RWPE1 (cell line): ENCODE measurements around the gene SDK2.

Source experiments
- CTCF ChIA-PET: fragments of 350-600 bp; sonication (Branson Sonifier 250); formaldehyde crosslinking; extraction: SDS; loops from one replicate; lab custom pipeline; 2021; lab: Yijun Ruan, JAX
- POLR2A ChIA-PET: fragments of 400-600 bp; formaldehyde crosslinking; extraction: SDS; loops from one replicate; lab custom pipeline; 2020; ENCODE audit warnings: antibody characterized with exemption; ENCODE audit not compliant: low non-redundant PET; lab: Yijun Ruan, JAX
- DNase-seq: peaks from one replicate; pipeline ENCODE4 v3.0.0; 2012; ENCODE audit warnings: low spot score
- H3K27ac ChIP-seq: fragments of 450-650 bp; 2 replicates; pipeline ENCODE4 v1.5.1; 2017
- TF ChIP-seq, protein P1 (sequence below): fragments of 450-650 bp; conservative IDR thresholded peaks from 2 replicates; pipeline ENCODE4 v1.5.1; 2017; ENCODE audit warnings: low read depth, mild to moderate bottlenecking

Gene SDK2

DNA sequence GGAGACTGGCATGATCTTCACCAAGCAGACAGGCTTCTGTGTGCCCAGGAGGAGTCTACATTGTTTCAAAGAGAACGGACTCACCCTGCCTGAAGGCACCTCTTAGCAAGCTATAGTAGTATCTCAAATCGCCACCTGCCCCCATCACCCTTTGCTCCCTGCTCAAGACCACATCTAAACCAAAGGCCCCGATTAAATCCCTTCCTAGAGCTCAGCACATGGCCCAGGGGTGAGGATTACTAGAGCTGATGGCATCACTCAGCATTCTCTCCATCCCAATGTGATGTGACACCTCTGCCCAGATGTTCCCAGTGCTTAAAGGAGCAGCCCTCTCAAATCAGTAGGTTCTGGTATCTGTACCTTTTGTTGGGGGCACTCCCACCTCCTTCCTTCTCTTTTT lies 324.5 kb downstream of the SDK2 start:
- CTCF ChIA-PET: no interaction called here
- TF ChIP-seq, protein P1, sequence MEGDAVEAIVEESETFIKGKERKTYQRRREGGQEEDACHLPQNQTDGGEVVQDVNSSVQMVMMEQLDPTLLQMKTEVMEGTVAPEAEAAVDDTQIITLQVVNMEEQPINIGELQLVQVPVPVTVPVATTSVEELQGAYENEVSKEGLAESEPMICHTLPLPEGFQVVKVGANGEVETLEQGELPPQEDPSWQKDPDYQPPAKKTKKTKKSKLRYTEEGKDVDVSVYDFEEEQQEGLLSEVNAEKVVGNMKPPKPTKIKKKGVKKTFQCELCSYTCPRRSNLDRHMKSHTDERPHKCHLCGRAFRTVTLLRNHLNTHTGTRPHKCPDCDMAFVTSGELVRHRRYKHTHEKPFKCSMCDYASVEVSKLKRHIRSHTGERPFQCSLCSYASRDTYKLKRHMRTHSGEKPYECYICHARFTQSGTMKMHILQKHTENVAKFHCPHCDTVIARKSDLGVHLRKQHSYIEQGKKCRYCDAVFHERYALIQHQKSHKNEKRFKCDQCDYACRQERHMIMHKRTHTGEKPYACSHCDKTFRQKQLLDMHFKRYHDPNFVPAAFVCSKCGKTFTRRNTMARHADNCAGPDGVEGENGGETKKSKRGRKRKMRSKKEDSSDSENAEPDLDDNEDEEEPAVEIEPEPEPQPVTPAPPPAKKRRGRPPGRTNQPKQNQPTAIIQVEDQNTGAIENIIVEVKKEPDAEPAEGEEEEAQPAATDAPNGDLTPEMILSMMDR: no peak
- POLR2A ChIA-PET: no interaction called here
- no peak overlapping the region for H3K27ac ChIP-seq
- DNase-seq: no peak

DNA sequence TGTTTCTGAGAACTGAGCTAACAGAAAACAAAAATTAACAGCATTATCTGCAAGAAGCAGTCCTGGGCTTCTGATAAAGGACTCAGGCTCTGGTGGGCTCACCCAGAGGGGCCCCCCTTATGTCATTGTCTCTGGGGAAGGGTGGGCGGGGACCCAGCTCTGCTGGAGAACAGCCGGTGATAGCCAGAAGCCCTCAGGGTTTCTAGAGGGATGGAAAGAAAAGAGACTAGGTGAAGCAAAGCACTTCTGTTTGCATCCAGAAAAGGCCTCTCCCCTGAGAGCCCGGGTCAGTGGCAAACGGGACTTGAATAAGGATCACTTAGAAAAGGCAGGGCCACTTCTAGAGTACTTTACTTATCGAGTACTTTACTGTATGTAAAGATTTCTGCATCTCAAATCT lies 325.4 kb downstream of the SDK2 start:
- CTCF ChIA-PET: no interaction called here
- peak overlapping the region; percentile 84 for H3K27ac ChIP-seq
- no peak for DNase-seq
- TF ChIP-seq, protein P1: no peak
- POLR2A ChIA-PET: interaction anchor here (0.6 kb wide), 1 partner anchor 11 kb away, joined by 7 read pairs; no protein-coding TSS in a partner anchor

DNA sequence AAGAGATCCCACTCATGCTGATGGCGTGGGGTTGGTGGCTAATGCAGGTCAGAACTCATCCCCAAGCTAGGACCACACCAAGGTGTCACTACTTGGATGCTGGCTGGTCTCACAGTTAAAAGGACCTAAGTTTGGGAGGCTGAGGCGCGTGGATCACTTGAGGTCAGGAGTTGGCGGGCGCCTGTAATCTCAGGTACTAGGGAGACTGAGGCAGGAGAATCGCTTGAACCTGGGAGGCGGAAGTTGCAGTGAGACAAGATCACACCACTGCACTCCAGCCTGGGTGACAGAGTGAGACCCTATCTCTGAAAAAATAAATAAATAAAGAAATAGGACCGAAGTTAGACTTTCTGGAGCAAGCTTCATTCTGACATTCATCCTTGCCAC lies 325.8 kb downstream of the SDK2 start:
- H3K27ac ChIP-seq: peak overlapping the region; percentile 84
- ChIA-PET CTCF (no interaction called here), POLR2A (interaction anchor here (0.6 kb wide), 1 partner anchor 11 kb away, joined by 7 read pairs; no protein-coding TSS in a partner anchor)
- DNase-seq: no peak
- TF ChIP-seq, protein P1: no peak

DNA sequence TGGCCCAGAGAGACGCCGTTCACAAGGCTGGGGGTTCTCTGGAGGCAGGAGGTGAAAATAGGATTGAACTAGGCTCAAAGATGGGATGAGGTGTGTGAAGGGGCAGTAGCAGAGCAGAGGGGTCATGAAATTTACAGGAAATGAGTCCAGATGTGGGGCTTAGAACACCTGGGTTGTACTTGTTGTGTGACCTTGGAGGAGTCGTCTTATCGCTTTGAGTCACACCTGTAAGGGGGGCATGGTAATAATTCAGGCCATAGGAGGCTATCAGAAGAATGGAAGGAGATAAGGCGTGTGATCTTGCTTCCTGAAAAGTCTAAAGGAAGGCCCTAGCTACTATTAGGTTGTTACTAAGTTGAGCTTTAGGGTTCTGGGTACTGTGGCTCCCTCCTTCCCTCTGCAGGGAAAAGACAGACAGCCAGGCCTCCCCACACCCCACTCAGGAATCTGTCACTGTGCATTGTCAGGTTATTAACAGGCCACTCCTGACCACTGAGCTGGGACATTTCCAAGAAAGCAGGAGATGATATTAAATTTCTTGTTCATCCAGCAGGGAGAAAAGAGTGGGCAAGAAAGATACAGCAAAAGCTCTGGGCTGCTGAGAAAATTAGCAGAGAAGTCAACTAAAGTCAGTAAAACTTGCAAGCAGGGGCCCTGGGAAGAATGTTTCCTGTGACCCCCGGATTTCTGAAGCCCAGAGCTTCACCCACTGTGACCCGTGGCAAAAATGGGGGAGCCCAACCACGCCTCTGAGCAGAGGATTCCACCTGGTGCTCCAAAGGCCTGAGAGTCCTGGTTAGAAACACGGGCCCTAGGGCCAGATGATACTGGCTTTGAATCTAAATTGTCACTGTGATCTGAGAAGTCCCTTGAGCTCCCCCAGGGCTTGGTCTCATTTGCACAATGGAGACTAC lies 326.5 kb downstream of the SDK2 start:
- DNase-seq: no peak
- POLR2A ChIA-PET: interaction anchor here (0.6 kb wide), 1 partner anchor 10 kb away, joined by 7 read pairs; no protein-coding TSS in a partner anchor

DNA sequence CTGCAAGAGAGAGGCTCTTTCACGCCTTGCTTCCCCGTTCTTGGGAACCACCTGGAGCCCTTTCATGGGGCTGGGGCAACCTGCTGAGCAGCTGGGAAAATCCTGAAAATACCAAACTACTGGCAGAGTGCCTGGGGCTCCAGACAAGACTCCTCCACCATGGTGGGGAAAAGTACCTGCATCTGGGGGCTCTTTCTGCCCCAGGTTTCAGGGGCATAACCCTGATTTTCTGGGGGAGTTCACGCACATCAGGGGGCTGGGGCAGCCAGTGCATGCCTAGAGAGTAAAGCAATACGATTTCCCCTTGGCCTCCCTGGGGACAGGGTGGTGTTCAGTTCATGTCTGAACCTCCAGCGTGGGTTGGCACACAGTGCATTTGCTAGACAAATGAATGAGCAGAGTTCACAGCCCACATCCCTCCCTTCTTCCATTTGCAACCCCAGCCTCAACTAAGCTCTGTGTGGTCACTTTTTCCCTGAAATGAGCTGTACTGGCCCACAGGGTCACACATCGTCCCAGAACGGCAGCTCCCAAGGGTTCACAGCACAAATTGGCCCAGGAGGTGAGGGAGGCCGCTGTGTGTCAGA lies 327.2 kb downstream of the SDK2 start:
- TF ChIP-seq, protein P1: no peak
- H3K27ac ChIP-seq: peak overlapping the region; percentile 84
- no peak for DNase-seq
- ChIA-PET CTCF (interaction anchor here (1.5 kb wide), 1 partner anchor 53 kb away, joined by 3 read pairs; no protein-coding TSS in a partner anchor), POLR2A (interaction anchor here (0.6 kb wide), 1 partner anchor 84 kb away, joined by 5 read pairs; no protein-coding TSS in a partner anchor)

More for the DNA sequence above, 326.5 kb downstream of the SDK2 start:
- CTCF ChIA-PET: no interaction called here
- H3K27ac ChIP-seq: peak overlapping the region; percentile 84
- TF ChIP-seq, protein P1: no peak

DNA sequence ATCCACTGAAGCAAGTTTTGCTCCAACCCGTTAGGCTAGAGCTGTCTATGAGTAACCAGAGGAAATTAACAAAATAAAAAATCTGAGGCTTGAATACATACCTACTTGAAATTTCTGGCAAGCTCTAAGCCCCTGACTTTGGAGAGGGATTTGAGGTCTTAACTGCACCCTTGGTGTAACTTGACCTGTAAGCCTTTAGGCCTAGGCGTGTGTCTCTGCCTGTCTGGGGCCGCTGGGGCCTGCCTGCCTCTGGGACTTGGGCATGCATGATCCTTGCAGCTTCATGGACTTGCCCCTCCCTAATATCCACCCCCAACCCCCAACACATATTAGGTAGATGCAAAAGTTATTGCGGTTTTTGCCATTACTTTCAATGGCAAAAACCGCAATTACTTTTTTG lies 328.8 kb downstream of the SDK2 start:
- ChIA-PET CTCF (interaction anchor here (1.0 to 1.3 kb wide), 2 partner anchors 55 to 60 kb away, joined by 4 read pairs; no protein-coding TSS in a partner anchor), POLR2A (no interaction called here)
- TF ChIP-seq, protein P1: no peak
- peak overlapping the region; percentile 84 for H3K27ac ChIP-seq
- DNase-seq: no peak
